ENCODE results near the gene TMEM120B.

The TMEM120B gene

DNA sequence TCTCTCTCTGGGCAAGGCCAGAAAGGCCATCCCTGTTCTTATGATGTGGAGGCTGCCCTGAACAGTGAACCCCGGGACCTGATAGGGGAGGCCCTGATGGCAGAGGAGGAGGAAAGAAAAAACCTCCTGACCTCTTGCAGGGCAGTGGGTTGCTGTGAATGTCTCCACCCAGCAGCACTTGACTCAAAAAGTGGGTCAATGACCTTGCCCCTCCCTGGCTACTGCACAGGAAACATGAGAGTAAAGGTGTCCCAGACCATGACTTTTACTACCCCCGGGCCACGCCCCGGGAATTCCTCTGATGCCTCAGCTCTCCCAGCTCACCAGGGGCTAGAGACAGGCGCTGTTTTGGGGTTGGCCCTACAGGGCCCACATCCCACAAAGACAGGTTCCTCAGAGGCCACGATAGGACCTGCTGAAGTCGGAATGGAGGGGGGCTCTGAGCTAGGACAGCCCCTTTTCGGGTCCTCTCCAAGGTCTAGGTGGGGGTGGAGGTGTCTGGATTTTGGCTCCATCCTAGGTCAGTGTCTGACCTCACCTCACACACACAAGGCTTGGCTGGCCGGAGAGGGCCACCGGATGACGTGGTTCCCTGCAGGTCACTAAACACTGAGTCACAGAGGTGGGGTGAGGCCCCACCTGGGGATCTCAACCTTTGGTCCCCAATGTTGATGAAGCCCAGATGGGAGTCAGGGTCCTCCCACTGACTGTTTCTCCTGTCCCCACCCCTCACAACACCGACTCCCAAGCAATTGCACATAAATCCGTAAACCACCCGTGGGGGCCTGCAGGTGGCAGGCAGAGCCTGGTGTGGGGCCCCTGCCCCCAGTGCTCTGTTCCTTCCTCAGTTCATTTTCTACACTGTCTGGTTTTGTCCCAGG lies 79.4 kb downstream of the TMEM120B start:
- Histone ChIP-seq H3K79me1 (ENCODE audit: low read length) (peaks cover 7% of the 10 kb centered on the region), H2AK5ac (ENCODE audit: low read length) (no peak overlapping the region), H3K4me1 (ENCODE audit: control insufficient read depth, low read depth, low read length) (peaks cover 5% of the 10 kb centered on the region), H4K5ac (ENCODE audit: low read length) (no peak overlapping the region), H2BK5ac (ENCODE audit: low read length) (no peak overlapping the region), H3K27ac (ENCODE audit: low read depth, low read length) (no peak overlapping the region), H3K4me3 (ENCODE audit: low read length) (no peak overlapping the region), H3K4me2 (ENCODE audit: low read length) (no peak overlapping the region), H3K36me3 (ENCODE audit: control insufficient read depth, insufficient read depth, low read length) (no peaks in the 10 kb centered on the region), H3K4ac (ENCODE audit: low read depth, low read length) (no peak overlapping the region), H3K18ac (ENCODE audit: low read length) (no peak overlapping the region), H3K79me2 (ENCODE audit: control insufficient read depth, insufficient read depth, low read length) (peaks cover 5% of the 10 kb centered on the region), H2BK15ac (replicated peaks; ENCODE audit: low read depth) (no peak overlapping the region), H3K56ac (ENCODE audit: low read length) (peak overlapping the region; percentile 15), H3K27me3 (ENCODE audit: insufficient read depth, low read length, poor library complexity) (no peaks in the 10 kb centered on the region), H3K9ac (ENCODE audit: low read length) (peak overlapping the region; percentile 75), H4K8ac (ENCODE audit: low read depth, low read length) (no peak overlapping the region), H3K23ac (ENCODE audit: low read length) (no peak overlapping the region), H2BK120ac (ENCODE audit: low read depth, low read length) (no peak overlapping the region)
- DNase-seq: no peak
- WGBS (ENCODE audit: extremely low coverage, insufficient coverage, low lambda C conversion rate): no CpG with 5 or more reads among the region's 14 CpGs

DNA sequence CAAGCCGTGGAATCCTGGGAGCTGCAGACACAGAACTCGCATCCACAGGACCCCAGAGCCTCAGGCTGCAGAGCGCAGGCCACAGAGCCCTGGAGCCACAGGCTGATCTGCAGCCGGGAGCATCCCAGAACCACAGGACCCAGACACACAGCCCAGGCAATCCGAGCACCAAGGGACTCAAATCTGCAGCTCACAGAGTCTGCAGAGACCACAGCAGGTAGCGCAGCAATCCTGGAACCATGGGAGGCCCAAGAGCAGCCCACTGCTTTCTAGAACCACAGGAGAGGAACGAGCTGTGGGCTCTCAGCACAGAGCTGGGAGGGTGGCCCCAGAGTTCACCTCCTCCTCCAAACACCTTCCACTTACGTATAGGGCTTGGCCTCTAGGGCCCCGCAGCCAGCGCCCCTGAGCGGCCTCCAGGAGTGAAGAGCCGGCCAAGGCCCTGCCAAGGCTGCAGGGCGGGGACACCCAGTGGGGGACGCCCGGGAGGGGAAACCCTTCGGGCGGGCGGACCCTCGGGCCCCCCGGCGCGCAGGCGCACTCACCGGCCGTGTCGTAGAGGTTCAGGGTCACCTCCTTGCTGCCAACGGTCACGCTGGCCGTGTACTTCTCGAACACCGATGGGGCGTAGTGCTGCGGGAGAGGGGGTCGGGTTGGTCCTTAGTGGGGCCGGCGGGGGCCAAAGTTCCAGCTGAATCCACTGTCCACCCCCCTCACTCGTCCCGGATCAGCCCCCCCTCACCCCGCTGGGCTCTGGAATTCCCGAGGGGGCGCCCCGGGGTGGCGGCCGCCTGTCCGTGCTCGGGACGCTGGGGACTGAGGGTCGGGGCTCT lies 80.3 kb downstream of the TMEM120B start:
- Histone ChIP-seq H3K79me2 (ENCODE audit: control insufficient read depth, insufficient read depth, low read length) (peaks cover 12% of the 10 kb centered on the region), H2BK120ac (ENCODE audit: low read depth, low read length) (no peak overlapping the region), H3K36me3 (ENCODE audit: control insufficient read depth, insufficient read depth, low read length) (no peaks in the 10 kb centered on the region), H3K4ac (ENCODE audit: low read depth, low read length) (peak overlapping the region; percentile 19), H3K4me2 (ENCODE audit: low read length) (peak overlapping the region; percentile 58), H3K27me3 (ENCODE audit: insufficient read depth, low read length, poor library complexity) (no peaks in the 10 kb centered on the region), H3K23ac (ENCODE audit: low read length) (peak overlapping the region; percentile 83), H2AK5ac (ENCODE audit: low read length) (peak overlapping the region; percentile 52), H3K79me1 (ENCODE audit: low read length) (peaks cover 7% of the 10 kb centered on the region), H2BK5ac (ENCODE audit: low read length) (no peak overlapping the region), H3K27ac (ENCODE audit: low read depth, low read length) (no peak overlapping the region), H4K8ac (ENCODE audit: low read depth, low read length) (no peak overlapping the region), H3K56ac (ENCODE audit: low read length) (peak overlapping the region; percentile 90), H2BK15ac (replicated peaks; ENCODE audit: low read depth) (no peak overlapping the region), H3K18ac (ENCODE audit: low read length) (peak overlapping the region; percentile 69), H3K4me1 (ENCODE audit: control insufficient read depth, low read depth, low read length) (peaks cover 11% of the 10 kb centered on the region), H4K5ac (ENCODE audit: low read length) (no peak overlapping the region), H3K9ac (ENCODE audit: low read length) (peak overlapping the region; percentile 75), H3K4me3 (ENCODE audit: low read length) (peak overlapping the region; percentile 44)
- no CpG with 5 or more reads among the region's 48 CpGs for WGBS (ENCODE audit: extremely low coverage, insufficient coverage, low lambda C conversion rate)
- peak; percentile 59 for DNase-seq

DNA sequence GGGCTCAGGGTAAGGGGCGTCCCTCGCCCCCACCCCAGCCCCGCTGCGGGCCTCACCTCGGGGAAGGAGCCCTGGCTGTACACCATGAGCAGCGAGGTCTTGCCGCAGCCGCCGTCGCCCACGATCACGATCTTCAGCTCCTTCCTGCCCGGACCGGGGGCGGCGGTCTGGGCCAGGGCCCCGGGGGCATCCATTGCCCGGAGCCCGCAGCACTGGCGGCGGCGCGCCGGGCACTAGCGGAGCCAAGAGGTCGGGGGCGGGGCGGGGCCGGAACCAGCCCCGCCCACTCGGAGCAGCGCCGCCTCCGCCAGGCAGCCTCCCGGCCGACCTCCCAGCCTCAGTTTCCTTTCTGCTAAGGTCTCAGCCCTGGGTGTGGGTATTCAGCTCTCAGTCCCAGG lies 80.9 kb downstream of the TMEM120B start, which contains the start of gene RHOF:
TSS of gene RHOF (minus strand) at position 249 of the 398 bp plus-strand sequence. CDS start at position 194, 55 bp downstream.
- no peak for DNase-seq
- WGBS (ENCODE audit: extremely low coverage, insufficient coverage, low lambda C conversion rate): no CpG with 5 or more reads among the region's 36 CpGs

DNA sequence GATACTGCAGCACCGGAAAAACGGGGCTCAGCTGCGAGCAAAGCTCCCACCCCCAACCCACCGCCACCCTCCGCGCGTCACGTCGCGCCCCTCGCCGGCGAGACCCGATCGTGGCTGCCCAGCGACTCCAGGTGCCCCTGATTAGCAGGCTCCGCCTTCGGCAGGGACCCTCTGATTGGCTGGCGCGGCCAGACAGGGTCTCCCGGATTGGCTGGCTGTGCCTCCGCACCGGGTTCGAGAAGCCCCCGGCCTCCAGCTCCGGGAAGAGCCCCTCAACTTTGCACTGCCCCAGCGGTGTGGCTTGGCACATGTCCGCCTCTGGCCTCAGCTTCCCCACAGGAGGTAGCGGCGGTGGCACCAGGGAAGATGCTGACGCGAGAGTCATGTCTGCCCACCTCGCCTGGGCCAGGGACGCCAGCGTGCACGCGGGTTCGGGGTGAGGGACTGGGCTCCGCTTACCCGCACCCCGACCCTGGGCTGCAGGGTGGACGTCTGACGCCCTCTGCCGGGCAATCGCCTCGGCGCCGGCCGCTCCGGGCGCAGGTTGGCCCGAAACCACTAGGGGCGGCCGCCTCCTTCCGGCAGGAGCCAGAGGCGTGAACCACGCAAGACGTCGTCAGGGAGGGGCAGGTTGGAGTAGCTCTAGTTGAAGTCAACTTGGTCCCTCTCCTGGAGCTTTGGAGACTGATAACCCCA lies 81.4 kb downstream of the TMEM120B start:
- Histone ChIP-seq H3K79me1 (ENCODE audit: low read length) (peaks cover 7% of the 10 kb centered on the region), H3K9ac (ENCODE audit: low read length) (peak overlapping the region; percentile 79), H3K4ac (ENCODE audit: low read depth, low read length) (no peak overlapping the region), H3K79me2 (ENCODE audit: control insufficient read depth, insufficient read depth, low read length) (peaks cover 22% of the 10 kb centered on the region), H3K56ac (ENCODE audit: low read length) (peak overlapping the region; percentile 97), H3K4me3 (ENCODE audit: low read length) (peak overlapping the region; percentile 31), H3K18ac (ENCODE audit: low read length) (no peak overlapping the region), H3K27me3 (ENCODE audit: insufficient read depth, low read length, poor library complexity) (no peaks in the 10 kb centered on the region), H4K5ac (ENCODE audit: low read length) (no peak overlapping the region), H2AK5ac (ENCODE audit: low read length) (no peak overlapping the region), H2BK120ac (ENCODE audit: low read depth, low read length) (no peak overlapping the region), H3K36me3 (ENCODE audit: control insufficient read depth, insufficient read depth, low read length) (no peaks in the 10 kb centered on the region), H2BK15ac (replicated peaks; ENCODE audit: low read depth) (no peak overlapping the region), H2BK5ac (ENCODE audit: low read length) (peak overlapping the region; percentile 64), H4K8ac (ENCODE audit: low read depth, low read length) (no peak overlapping the region), H3K23ac (ENCODE audit: low read length) (no peak overlapping the region), H3K27ac (ENCODE audit: low read depth, low read length) (no peak overlapping the region), H3K4me1 (ENCODE audit: control insufficient read depth, low read depth, low read length) (peaks cover 17% of the 10 kb centered on the region), H3K4me2 (ENCODE audit: low read length) (peak overlapping the region; percentile 98)
- WGBS (ENCODE audit: extremely low coverage, insufficient coverage, low lambda C conversion rate): no CpG with 5 or more reads among the region's 59 CpGs
- peak; percentile 95 for DNase-seq

More for the DNA sequence above, 80.9 kb downstream of the TMEM120B start, which contains the start of gene RHOF:
- Histone ChIP-seq H3K4me2 (ENCODE audit: low read length) (peak within 1 kb of the TSS; percentile 98), H4K8ac (ENCODE audit: low read depth, low read length) (no peak within 1 kb of the TSS), H3K9ac (ENCODE audit: low read length) (peak within 1 kb of the TSS; percentile 79), H2BK120ac (ENCODE audit: low read depth, low read length) (no peak within 1 kb of the TSS), H4K5ac (ENCODE audit: low read length) (no peak within 1 kb of the TSS), H3K36me3 (ENCODE audit: control insufficient read depth, insufficient read depth, low read length) (no peaks in the 10 kb centered on the region), H3K27me3 (ENCODE audit: insufficient read depth, low read length, poor library complexity) (no peaks in the 10 kb centered on the region), H3K4me1 (ENCODE audit: control insufficient read depth, low read depth, low read length) (peaks cover 15% of the 10 kb centered on the region), H3K56ac (ENCODE audit: low read length) (peak within 1 kb of the TSS; percentile 97), H3K4me3 (ENCODE audit: low read length) (peak within 1 kb of the TSS; percentile 44), H3K79me2 (ENCODE audit: control insufficient read depth, insufficient read depth, low read length) (peaks cover 17% of the 10 kb centered on the region), H3K4ac (ENCODE audit: low read depth, low read length) (peak within 1 kb of the TSS; percentile 19), H3K23ac (ENCODE audit: low read length) (peak within 1 kb of the TSS; percentile 83), H2BK5ac (ENCODE audit: low read length) (peak within 1 kb of the TSS; percentile 64), H3K79me1 (ENCODE audit: low read length) (peaks cover 7% of the 10 kb centered on the region), H2AK5ac (ENCODE audit: low read length) (peak within 1 kb of the TSS; percentile 52), H3K18ac (ENCODE audit: low read length) (peak within 1 kb of the TSS; percentile 69), H2BK15ac (replicated peaks; ENCODE audit: low read depth) (no peak within 1 kb of the TSS), H3K27ac (ENCODE audit: low read depth, low read length) (no peak within 1 kb of the TSS)

DNA sequence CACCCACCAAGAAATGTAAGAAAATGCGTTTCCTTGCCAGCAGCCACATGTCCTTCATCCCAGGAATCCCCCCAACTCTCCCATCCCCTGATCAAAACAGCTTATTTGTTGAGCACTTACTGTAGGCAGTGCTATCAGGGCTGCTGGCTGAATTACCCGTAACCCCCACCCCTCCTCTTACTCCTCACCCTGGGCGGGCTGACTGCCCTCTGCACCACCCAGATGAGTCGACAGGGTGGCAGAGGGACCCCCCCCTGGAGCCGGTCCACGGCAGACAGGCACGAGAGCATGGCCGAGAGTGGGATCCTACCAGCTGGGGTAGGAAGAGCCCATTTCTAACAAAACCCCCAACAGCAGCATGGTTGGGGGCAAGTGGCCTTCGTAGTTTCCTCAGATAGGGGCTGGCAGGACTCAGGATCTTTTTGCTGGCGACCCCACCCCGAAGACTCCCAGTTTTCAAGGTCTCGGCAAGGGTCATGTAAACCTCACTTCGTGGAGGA lies 82.0 kb downstream of the TMEM120B start:
- WGBS (ENCODE audit: extremely low coverage, insufficient coverage, low lambda C conversion rate): no CpG with 5 or more reads among the region's 13 CpGs
- Histone ChIP-seq H2AK5ac (ENCODE audit: low read length) (no peak overlapping the region), H4K5ac (ENCODE audit: low read length) (no peak overlapping the region), H2BK120ac (ENCODE audit: low read depth, low read length) (no peak overlapping the region), H3K9ac (ENCODE audit: low read length) (peak overlapping the region; percentile 66), H4K8ac (ENCODE audit: low read depth, low read length) (no peak overlapping the region), H3K79me1 (ENCODE audit: low read length) (peaks cover 7% of the 10 kb centered on the region), H3K36me3 (ENCODE audit: control insufficient read depth, insufficient read depth, low read length) (no peaks in the 10 kb centered on the region), H3K56ac (ENCODE audit: low read length) (peak overlapping the region; percentile 76), H3K4me1 (ENCODE audit: control insufficient read depth, low read depth, low read length) (peaks cover 19% of the 10 kb centered on the region), H3K4me3 (ENCODE audit: low read length) (no peak overlapping the region), H2BK15ac (replicated peaks; ENCODE audit: low read depth) (no peak overlapping the region), H3K4me2 (ENCODE audit: low read length) (peak overlapping the region; percentile 42), H3K4ac (ENCODE audit: low read depth, low read length) (peak overlapping the region; percentile 61), H3K27me3 (ENCODE audit: insufficient read depth, low read length, poor library complexity) (no peaks in the 10 kb centered on the region), H2BK5ac (ENCODE audit: low read length) (peak overlapping the region; percentile 21), H3K79me2 (ENCODE audit: control insufficient read depth, insufficient read depth, low read length) (peaks cover 23% of the 10 kb centered on the region), H3K23ac (ENCODE audit: low read length) (no peak overlapping the region), H3K27ac (ENCODE audit: low read depth, low read length) (peak overlapping the region; percentile 13), H3K18ac (ENCODE audit: low read length) (no peak overlapping the region)
- DNase-seq: no peak
